Esophagus muscularis mucosa (tissue), 3 donors: ENCODE results near the gene GRPEL2.

Experiments
- CTCF ChIP-seq, 3 experiments: fragments of 200-600 bp in 2 of 3; fragments of 450-650 bp in 1 of 3; sonication (generic) in 2 of 3; IDR thresholded peaks; one replicate each; pipeline ENCODE4 v1.5.1; 2017 to 2019; ENCODE audit warnings: antibody characterized with exemption in 3 of 3, mild to moderate bottlenecking in 2 of 3, moderate library complexity in 1 of 3
- POLR2A ChIP-seq: fragments of 450-650 bp; IDR thresholded peaks from one replicate; pipeline ENCODE4 v1.6.1; 2017; ENCODE audit warnings: antibody characterized with exemption, moderate library complexity, mild to moderate bottlenecking, low read depth

GRCh38 chr5:149379818-149380374, 34.6 kb downstream of the GRPEL2 start:
- TF ChIP-seq POLR2A, result no peak
- no peak for TF ChIP-seq CTCF (IDR thresholded peaks at IDR 0.05)
